CD14-positive monocyte (primary cell): ENCODE measurements around the gene PDE4D. TPM values are rescaled to one million over a fixed set of nuclear protein-coding genes. Genes with fewer than 3 reads are reported as not detected.

ENCODE experiments used
- DNase-seq, 3 donors: peaks; one replicate each; pipeline ENCODE4 v3.0.0-alpha.2; 2011 to 2022
- H2AFZ ChIP-seq: 2 replicates; pipeline ENCODE4 v1.6.0; 2012; ENCODE audit warnings: mild to moderate bottlenecking, low read depth, low read length, inconsistent platforms; ENCODE audit not compliant: insufficient read depth, poor library complexity, severe bottlenecking
- H3K27ac ChIP-seq, 2 donors: 1 replicate in 1 of 2; 2 replicates in 1 of 2; pipeline ENCODE4 v1.5.1; 2012 to 2013; ENCODE audit warnings: low read length in 2 of 2, control low read depth in 1 of 2, inconsistent platforms in 1 of 2, low read depth in 1 of 2, mild to moderate bottlenecking in 1 of 2
- H3K27me3 ChIP-seq, 2 donors: one replicate each; pipeline versions ENCODE4 v1.6.0 to v1.6.1; 2011 to 2013; ENCODE audit warnings: low read length in 2 of 2; ENCODE audit not compliant: control insufficient read depth in 2 of 2, insufficient read depth in 2 of 2
- H3K36me3 ChIP-seq, 2 donors: replicated peaks in 1 of 2; 1 replicate in 1 of 2; 2 replicates in 1 of 2; pipeline versions ENCODE4 v1.5.1 to v1.6.1; 2012 to 2013; ENCODE audit warnings: low read length in 2 of 2, control low read depth in 1 of 2, inconsistent platforms in 1 of 2, mild to moderate bottlenecking in 1 of 2; ENCODE audit not compliant: insufficient read depth in 2 of 2, control insufficient read depth in 1 of 2
- H3K4me1 ChIP-seq, 2 donors: 1 replicate in 1 of 2; 2 replicates in 1 of 2; pipeline versions ENCODE4 v1.5.1 to v1.6.1; 2012 to 2013; ENCODE audit warnings: low read length in 2 of 2, control low read depth in 1 of 2, inconsistent platforms in 1 of 2, mild to moderate bottlenecking in 1 of 2, moderate library complexity in 1 of 2; ENCODE audit not compliant: insufficient read depth in 2 of 2, control insufficient read depth in 1 of 2
- H3K4me2 ChIP-seq: replicated peaks from 2 replicates; pipeline ENCODE3; 2012; ENCODE audit warnings: low read length, moderate library complexity, mild to moderate bottlenecking; ENCODE audit not compliant: poor library complexity, severe bottlenecking; ENCODE audit errors: extremely low read depth
- H3K4me3 ChIP-seq, 3 experiments: fragments of 200-600 bp in 1 of 3; sonication (generic) in 1 of 3; replicated peaks in 1 of 3; 1 replicate in 2 of 3; 2 replicates in 1 of 3; pipeline ENCODE4 v1.5.1; 2011 to 2013; ENCODE audit warnings: low read length in 3 of 3, mild to moderate bottlenecking in 3 of 3, control low read depth in 2 of 3, low read depth in 2 of 3, inconsistent platforms in 1 of 3, moderate library complexity in 1 of 3
- H3K79me2 ChIP-seq: 2 replicates; pipeline ENCODE4 v1.6.0; 2012; ENCODE audit warnings: mild to moderate bottlenecking, control low read depth, inconsistent platforms, low read length, moderate library complexity; ENCODE audit not compliant: insufficient read depth
- H3K9ac ChIP-seq: 2 replicates; pipeline ENCODE4 v1.6.0; 2017; ENCODE audit warnings: low read length, mild to moderate bottlenecking; ENCODE audit not compliant: insufficient read depth, poor library complexity, severe bottlenecking
- H3K9me3 ChIP-seq, 2 donors: replicated peaks in 1 of 2; 1 replicate in 1 of 2; 2 replicates in 1 of 2; pipeline versions ENCODE4 v1.5.1 to v1.6.1; 2012 to 2013; ENCODE audit warnings: low read length in 2 of 2, control low read depth in 1 of 2; ENCODE audit not compliant: control insufficient read depth in 1 of 2, insufficient read depth in 1 of 2
- H4K20me1 ChIP-seq: 2 replicates; pipeline ENCODE4 v1.6.0; 2012; ENCODE audit warnings: mild to moderate bottlenecking, low read length, control low read depth, moderate library complexity; ENCODE audit not compliant: insufficient read depth
- H3K27ac Mint-ChIP-seq, 7 donors: one replicate each; pipeline ENCODE4 v1.8.0; 2020; ENCODE audit warnings: mild to moderate bottlenecking in 7 of 7, mixed read lengths in 7 of 7, moderate library complexity in 6 of 7, inconsistent platforms in 2 of 7
- H3K27me3 Mint-ChIP-seq, 3 donors: one replicate each; pipeline ENCODE4 v1.8.0; 2021 to 2022; ENCODE audit warnings: low read depth in 3 of 3, mild to moderate bottlenecking in 3 of 3, mixed read lengths in 3 of 3, moderate library complexity in 3 of 3, inconsistent platforms in 1 of 3
- H3K36me3 Mint-ChIP-seq, 2 donors: one replicate each; pipeline ENCODE4 v1.8.0; 2020; ENCODE audit warnings: mixed read lengths in 2 of 2, inconsistent platforms in 1 of 2, mild to moderate bottlenecking in 1 of 2
- H3K4me1 Mint-ChIP-seq: one replicate; pipeline ENCODE4 v1.8.0; 2020; ENCODE audit warnings: mild to moderate bottlenecking, mixed read lengths
- H3K4me3 Mint-ChIP-seq, 2 donors: one replicate each; pipeline ENCODE4 v1.8.0; 2020; ENCODE audit warnings: mild to moderate bottlenecking in 2 of 2, mixed read lengths in 2 of 2, moderate library complexity in 1 of 2
- H3K9me3 Mint-ChIP-seq, 7 donors: one replicate each; pipeline ENCODE4 v1.8.0; 2020 to 2022; ENCODE audit warnings: mixed read lengths in 7 of 7, mild to moderate bottlenecking in 6 of 7, moderate library complexity in 6 of 7, inconsistent platforms in 2 of 7
- CTCF ChIP-seq: fragments of 200-600 bp; IDR thresholded peaks from one replicate; pipeline ENCODE4 v1.8.0; 2022; ENCODE audit warnings: antibody characterized with exemption, mild to moderate bottlenecking
- WGBS: methylation state at CpG from one replicate; pipeline ENCODE4 v1.1.5; 2013; ENCODE audit warnings: missing lambda C conversion rate; ENCODE audit not compliant: insufficient coverage; 5-methylcytosine and 5-hydroxymethylcytosine counted together
- intact Hi-C, 2 donors: fragments of 100-400 bp; cut with micrococcal nuclease; formaldehyde crosslinking; loops; one replicate each; pipeline versions ENCODE4 v1.15.0 to v1.15.1; 2023
- polyA plus RNA-seq, 3 donors: library from polyadenylated mRNA; depleted of rRNA in 1 of 3; unstranded in 2 of 3; stranded (reverse) in 1 of 3; fragments of 300-500 nt in 2 of 3; fragments of >200 nt in 1 of 3; fragmentation: Illumina TruSeq in 2 of 3; gene quantifications; 1 replicate in 2 of 3; 2 replicates in 1 of 3; pipeline ENCODE4 v1.2.3, GENCODE V29; 2012 to 2021

PDE4D gene
- polyA plus RNA-seq, 3 donors: 1.9 to 3.4 (median 2.8) TPM

DNA sequence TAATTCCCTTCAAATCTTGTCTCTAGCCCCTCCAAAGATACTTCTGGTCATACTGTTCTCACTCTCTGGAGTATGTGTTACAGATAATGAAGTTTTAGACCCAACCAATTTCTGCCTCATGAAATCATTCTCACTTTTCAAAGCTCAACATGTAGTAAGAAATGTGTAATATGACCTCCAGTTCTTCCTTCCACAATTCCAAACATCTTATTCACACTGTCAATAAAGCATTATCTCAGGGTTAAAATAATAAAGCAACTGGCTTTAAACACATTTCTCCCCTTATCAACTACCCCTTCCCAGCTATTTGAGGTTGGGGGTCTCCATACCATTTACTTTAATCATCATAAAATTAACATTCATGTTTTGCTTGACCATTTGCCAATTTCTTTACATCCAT, 656.5 kb downstream of the PDE4D start:
- Histone ChIP-seq H2AFZ (no peak overlapping the region), H3K9ac (no peak overlapping the region), H3K79me2 (no peaks in the 10 kb centered on the region), H3K36me3 (no peaks in the 10 kb centered on the region), H3K27me3 (no peaks in the 10 kb centered on the region), H3K27ac (no peak overlapping the region), H3K4me1 (no peaks in the 10 kb centered on the region), H3K4me3 (no peak overlapping the region), H3K4me2 (no peak overlapping the region), H3K9me3 (no peaks in the 10 kb centered on the region), H4K20me1 (no peaks in the 10 kb centered on the region)
- intact Hi-C loops: no loop called here
- no peaks in the 10 kb centered on the region for H3K27me3 Mint-ChIP-seq
- H3K4me1 Mint-ChIP-seq: no peaks in the 10 kb centered on the region
- peaks cover 0 to 1% (median 0%) of the 10 kb centered on the region in 7 donors for H3K9me3 Mint-ChIP-seq
- TF ChIP-seq CTCF: no peak
- H3K27ac Mint-ChIP-seq: no peak overlapping the region
- DNase-seq: no peak
- H3K4me3 Mint-ChIP-seq: no peak overlapping the region
- H3K36me3 Mint-ChIP-seq: no peaks in the 10 kb centered on the region

DNA sequence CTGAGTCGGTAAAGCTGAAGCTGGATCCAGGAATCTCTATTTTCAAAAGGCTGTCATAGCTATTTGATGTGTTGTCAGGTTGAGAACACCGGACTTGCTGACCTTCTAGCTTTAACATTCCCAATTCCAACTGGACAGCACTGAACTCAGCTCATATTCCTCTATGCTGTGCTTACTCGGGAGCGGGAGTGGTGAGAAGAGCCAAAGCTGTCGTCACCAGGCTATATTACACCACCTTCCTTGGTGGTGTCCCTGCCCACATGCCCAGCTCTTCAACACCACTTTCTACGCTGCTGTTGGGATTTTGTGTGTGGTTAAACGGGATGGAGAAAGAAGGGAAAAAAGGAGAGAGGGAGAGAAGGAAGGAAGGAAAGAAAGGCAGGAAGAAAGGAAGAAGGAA, 657.1 kb downstream of the PDE4D start:
- no peak overlapping the region for H3K27ac ChIP-seq
- TF ChIP-seq CTCF: no peak
- Mint-ChIP-seq H3K27me3 (no peaks in the 10 kb centered on the region), H3K4me3 (no peak overlapping the region), H3K4me1 (no peaks in the 10 kb centered on the region), H3K27ac (no peak overlapping the region), H3K36me3 (no peaks in the 10 kb centered on the region), H3K9me3 (peaks cover 0 to 1% (median 0%) of the 10 kb centered on the region in 7 donors)
- no peak for DNase-seq
- no peaks in the 10 kb centered on the region for H3K9me3 ChIP-seq
- no peaks in the 10 kb centered on the region for H3K79me2 ChIP-seq
- intact Hi-C loops: no loop called here
- no peaks in the 10 kb centered on the region for H3K4me1 ChIP-seq
- H3K4me3 ChIP-seq: no peak overlapping the region
- no CpG with 5 or more reads among the region's 7 CpGs for WGBS
- no peak overlapping the region for H3K4me2 ChIP-seq
- no peak overlapping the region for H3K9ac ChIP-seq
- H2AFZ ChIP-seq: no peak overlapping the region
- H3K36me3 ChIP-seq: no peaks in the 10 kb centered on the region
- H4K20me1 ChIP-seq: no peaks in the 10 kb centered on the region
- no peaks in the 10 kb centered on the region for H3K27me3 ChIP-seq
